OCI-LY3 (cell line): Measurements from ENCODE around the gene PSMG3.

Experiments
- CTCF ChIP-seq: fragments of 200-600, 300-600 bp; sonication (generic); IDR thresholded peaks from 2 replicates; pipeline ENCODE4 v1.5.1; 2014; ENCODE audit warnings: antibody characterized with exemption, low read length, low read depth
- EZH2phosphoT487 ChIP-seq: fragments of 200-600 bp; shearing (Covaris generic); IDR thresholded peaks from 2 replicates; pipeline ENCODE4 v1.6.1; 2018; ENCODE audit warnings: antibody characterized with exemption, mixed run types, low read depth

- no peak for TF ChIP-seq CTCF
- no peak for TF ChIP-seq EZH2phosphoT487
Observed at GRCh38 chr7:1557771-1558170, 12.1 kb downstream of the PSMG3 start.
